Chondrocyte (in vitro differentiated cells): ENCODE results near the gene SLC47A1. TPM values are rescaled to one million over a fixed set of nuclear protein-coding genes. Genes with fewer than 3 reads are reported as not detected.
A peak's percentile ranks its signal among the peaks of the same experiment; 100 is the strongest.

Experiments used
- DNase-seq: peaks from one replicate; pipeline ENCODE4 v3.0.0; 2021; ENCODE audit warnings: mixed read lengths, low spot score
- H3K27ac Mint-ChIP-seq: one replicate; pipeline ENCODE4 v1.8.0; 2021; ENCODE audit warnings: mild to moderate bottlenecking, moderate library complexity, mixed read lengths; ENCODE audit not compliant: unreplicated experiment
- H3K27me3 Mint-ChIP-seq: 2 replicates; pipeline ENCODE4 v1.8.0; 2021; ENCODE audit warnings: low read depth, mixed read lengths
- H3K36me3 Mint-ChIP-seq: 2 replicates; pipeline ENCODE4 v1.8.0; 2021; ENCODE audit warnings: low read depth, mixed read lengths
- H3K4me1 Mint-ChIP-seq: 2 replicates; pipeline ENCODE4 v1.8.0; 2021; ENCODE audit warnings: low read depth, mild to moderate bottlenecking, mixed read lengths
- H3K4me3 Mint-ChIP-seq: one replicate; pipeline ENCODE4 v1.8.0; 2021; ENCODE audit warnings: mild to moderate bottlenecking, moderate library complexity, mixed read lengths; ENCODE audit not compliant: unreplicated experiment
- H3K9me3 Mint-ChIP-seq: 2 replicates; pipeline ENCODE4 v1.8.0; 2021; ENCODE audit warnings: low read depth, mixed read lengths
- CTCF ChIP-seq: fragments of 200-600 bp; sonication (generic); IDR thresholded peaks from 2 replicates; pipeline ENCODE4 v1.5.0; 2021; ENCODE audit warnings: antibody characterized with exemption, mild to moderate bottlenecking, moderate library complexity
- long read RNA-seq: library from polyadenylated mRNA; stranded (forward); transcript quantifications from one replicate; pipeline ENCODE4 v2.0.0, GENCODE V29; 2021
- total RNA-seq: library from RNA; stranded (reverse); gene quantifications from 3 replicates; pipeline ENCODE4 v1.2.1, GENCODE V29; 2021

The SLC47A1 gene, protein sequence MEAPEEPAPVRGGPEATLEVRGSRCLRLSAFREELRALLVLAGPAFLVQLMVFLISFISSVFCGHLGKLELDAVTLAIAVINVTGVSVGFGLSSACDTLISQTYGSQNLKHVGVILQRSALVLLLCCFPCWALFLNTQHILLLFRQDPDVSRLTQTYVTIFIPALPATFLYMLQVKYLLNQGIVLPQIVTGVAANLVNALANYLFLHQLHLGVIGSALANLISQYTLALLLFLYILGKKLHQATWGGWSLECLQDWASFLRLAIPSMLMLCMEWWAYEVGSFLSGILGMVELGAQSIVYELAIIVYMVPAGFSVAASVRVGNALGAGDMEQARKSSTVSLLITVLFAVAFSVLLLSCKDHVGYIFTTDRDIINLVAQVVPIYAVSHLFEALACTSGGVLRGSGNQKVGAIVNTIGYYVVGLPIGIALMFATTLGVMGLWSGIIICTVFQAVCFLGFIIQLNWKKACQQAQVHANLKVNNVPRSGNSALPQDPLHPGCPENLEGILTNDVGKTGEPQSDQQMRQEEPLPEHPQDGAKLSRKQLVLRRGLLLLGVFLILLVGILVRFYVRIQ
- 1.7 to 4.9 TPM (median 2.0 TPM) in 3 replicates for total RNA-seq
- long read RNA-seq, partial matches to known transcripts: 0 of 3 reads
- long read RNA-seq, other reads (novel, unspliced or antisense): 1 of 3 reads

DNA sequence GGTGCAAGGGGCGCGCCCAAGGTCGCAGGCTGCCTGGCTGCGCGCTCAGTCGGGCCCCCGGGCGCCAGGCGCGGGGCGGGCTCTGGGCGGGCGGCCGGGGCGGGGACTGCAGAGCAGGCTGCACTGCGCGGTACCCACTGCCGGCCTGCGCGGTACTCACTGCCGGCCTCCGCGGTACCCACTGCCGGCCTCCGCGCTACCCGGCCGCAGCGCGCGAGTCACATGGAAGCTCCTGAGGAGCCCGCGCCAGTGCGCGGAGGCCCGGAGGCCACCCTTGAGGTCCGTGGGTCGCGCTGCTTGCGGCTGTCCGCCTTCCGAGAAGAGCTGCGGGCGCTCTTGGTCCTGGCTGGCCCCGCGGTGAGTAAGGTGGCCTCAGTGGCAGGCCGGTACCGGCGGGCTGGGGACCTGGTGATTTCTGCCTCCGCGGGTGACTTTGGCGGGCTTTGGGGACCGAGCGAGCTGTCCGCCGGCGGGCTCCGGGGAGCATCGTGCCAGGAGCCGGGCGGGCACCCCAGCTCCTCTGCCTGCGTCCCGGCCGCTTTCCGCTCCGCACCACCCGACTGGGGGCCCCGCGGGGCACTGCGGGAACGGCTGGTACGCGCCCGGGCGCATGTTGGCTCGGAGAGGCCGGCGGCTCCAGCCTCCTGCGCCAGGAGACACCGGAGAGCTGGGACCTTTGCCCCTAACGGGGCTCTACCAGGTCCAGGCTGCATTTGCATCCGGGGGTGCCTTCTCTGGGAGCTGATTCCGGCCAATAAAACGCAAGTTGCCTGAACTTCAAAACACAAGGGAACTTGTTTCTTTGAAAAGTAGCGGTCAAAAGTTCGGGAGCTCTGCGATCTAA is at the start of gene SLC47A1:
SLC47A1 (plus strand) TSS at position 137 of the 844 bp plus-strand sequence; CDS start at position 223, 86 bp downstream.
- peaks cover 10% of the 10 kb centered on the region for H3K27me3 Mint-ChIP-seq
- peak within 1 kb of the TSS; percentile 69 for H3K4me3 Mint-ChIP-seq
- TF ChIP-seq CTCF: no peak
- H3K9me3 Mint-ChIP-seq: no peaks in the 10 kb centered on the region
- H3K4me1 Mint-ChIP-seq: peaks cover 7% of the 10 kb centered on the region
- peak; percentile 91 for DNase-seq
- no peaks in the 10 kb centered on the region for H3K36me3 Mint-ChIP-seq
- H3K27ac Mint-ChIP-seq: no peak within 1 kb of the TSS

- H3K4me3 Mint-ChIP-seq: no peak overlapping the region
- H3K9me3 Mint-ChIP-seq: no peaks in the 10 kb centered on the region
- H3K27me3 Mint-ChIP-seq: no peaks in the 10 kb centered on the region
- no peak for TF ChIP-seq CTCF
- H3K4me1 Mint-ChIP-seq: peaks cover 19% of the 10 kb centered on the region
- no peak for DNase-seq
- H3K27ac Mint-ChIP-seq: no peak overlapping the region
- no peaks in the 10 kb centered on the region for H3K36me3 Mint-ChIP-seq
These were observed 47.8 kb upstream of the SLC47A1 start for GRCh38 chr17:19485800-19486340.

DNA sequence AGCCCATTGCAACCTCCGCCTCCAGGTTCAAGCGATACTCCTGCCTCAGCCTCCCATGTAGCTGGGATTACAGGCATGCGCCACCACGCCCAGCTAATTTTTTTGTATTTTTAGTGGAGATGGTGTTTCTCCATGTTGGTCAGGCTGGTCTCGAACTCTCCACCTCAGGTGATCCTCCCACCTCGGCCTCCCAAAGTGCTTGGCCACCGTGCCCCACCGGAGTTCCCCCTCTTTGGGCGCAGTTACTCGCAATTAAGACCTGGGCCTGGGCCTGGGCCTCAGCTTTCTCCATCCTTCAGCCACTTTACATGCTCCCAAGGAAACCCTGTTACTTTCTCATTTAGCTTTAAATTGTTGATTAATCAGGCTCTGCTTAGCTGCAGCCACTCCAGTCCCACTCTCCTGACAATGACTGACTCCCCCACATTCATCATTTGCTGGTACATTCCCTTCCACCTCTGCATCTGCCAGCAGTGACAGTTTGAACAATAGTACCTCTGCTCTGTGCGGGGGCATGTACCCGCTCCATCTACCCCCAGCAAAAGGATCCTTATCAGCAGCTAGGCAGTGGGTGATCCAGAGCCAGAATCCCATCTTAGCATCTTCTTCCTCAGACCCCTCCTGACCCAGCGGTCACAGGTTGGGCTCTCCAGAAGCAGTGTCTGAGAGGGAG is 47.2 kb upstream of the SLC47A1 start:
- no peak for TF ChIP-seq CTCF
- Mint-ChIP-seq H3K9me3 (no peaks in the 10 kb centered on the region), H3K27ac (no peak overlapping the region), H3K36me3 (no peaks in the 10 kb centered on the region), H3K27me3 (no peaks in the 10 kb centered on the region), H3K4me3 (no peak overlapping the region), H3K4me1 (peaks cover 19% of the 10 kb centered on the region)
- DNase-seq: no peak

DNA sequence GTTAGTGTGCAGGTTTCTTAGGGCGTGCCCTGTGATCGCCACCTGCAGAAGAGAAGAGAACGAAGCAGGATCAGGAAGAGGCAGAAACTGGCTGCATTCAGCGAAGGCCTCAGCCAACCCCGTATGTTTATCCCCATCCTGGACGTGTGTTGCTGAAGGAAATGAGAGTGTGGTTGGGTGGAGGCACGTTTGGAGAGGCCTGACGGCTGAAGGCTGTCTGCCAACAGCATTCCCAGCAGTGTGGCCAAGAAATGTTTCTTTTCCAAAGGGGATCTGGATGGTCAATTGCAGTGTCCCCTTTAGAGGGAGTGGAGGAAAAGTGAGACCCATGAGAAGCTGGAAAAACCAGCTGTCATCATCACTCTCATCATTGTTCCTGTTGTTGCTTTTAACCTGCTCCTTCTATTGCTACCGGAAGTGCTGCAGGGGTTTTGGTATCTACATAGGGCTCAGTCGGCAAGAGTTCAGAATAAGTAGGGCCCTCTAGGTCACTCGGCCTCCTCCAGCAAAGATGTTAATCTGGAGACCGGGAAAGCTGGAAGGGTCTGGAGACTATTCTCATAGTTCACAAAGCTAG is 46.5 kb upstream of the SLC47A1 start:
- Mint-ChIP-seq H3K4me3 (no peak overlapping the region), H3K27me3 (no peaks in the 10 kb centered on the region), H3K27ac (no peak overlapping the region), H3K36me3 (no peaks in the 10 kb centered on the region), H3K4me1 (peaks cover 19% of the 10 kb centered on the region), H3K9me3 (no peaks in the 10 kb centered on the region)
- TF ChIP-seq CTCF: no peak
- no peak for DNase-seq
